KMS-11 (cell line): ENCODE data around the gene ZNF385B.

Source experiments
- H2AFZ ChIP-seq: fragments of 200-600 bp; sonication (generic); 2 replicates; pipeline ENCODE4 v1.6.1; 2016; ENCODE audit warnings: antibody characterized with exemption, mixed run types, low read depth
- H3K27ac ChIP-seq: fragments of 200-600 bp; sonication (generic); 2 replicates; pipeline ENCODE4 v1.6.1; 2016; ENCODE audit warnings: mild to moderate bottlenecking, mixed run types
- H3K27me3 ChIP-seq: fragments of 200-600 bp; sonication (generic); 2 replicates; pipeline ENCODE4 v1.6.1; 2017; ENCODE audit warnings: mild to moderate bottlenecking, low read depth, mixed run types, moderate library complexity; ENCODE audit not compliant: insufficient read depth
- H3K36me3 ChIP-seq: fragments of 200-600 bp; sonication (generic); 2 replicates; pipeline ENCODE4 v1.6.1; 2017; ENCODE audit warnings: mild to moderate bottlenecking, mixed run types; ENCODE audit not compliant: insufficient read depth
- H3K4me1 ChIP-seq: fragments of 200-600 bp; sonication (generic); 2 replicates; pipeline ENCODE4 v1.6.1; 2016; ENCODE audit warnings: mild to moderate bottlenecking, low read depth, mixed run types; ENCODE audit not compliant: poor library complexity, severe bottlenecking
- H3K4me2 ChIP-seq: fragments of 200-600 bp; sonication (generic); 2 replicates; pipeline ENCODE4 v1.7.0; 2016; ENCODE audit warnings: mild to moderate bottlenecking, mixed run types
- H3K4me3 ChIP-seq: fragments of 200-600 bp; sonication (generic); IDR thresholded peaks from 2 replicates; pipeline ENCODE4 v1.6.1; 2017; ENCODE audit warnings: low read depth, low read length, mixed read lengths; ENCODE audit not compliant: insufficient read depth
- H3K79me2 ChIP-seq: fragments of 200-600 bp; sonication (generic); 2 replicates; pipeline ENCODE4 v1.6.1; 2016; ENCODE audit warnings: low read depth, mixed run types; ENCODE audit not compliant: insufficient read depth
- H3K9ac ChIP-seq: fragments of 200-600 bp; sonication (generic); 2 replicates; pipeline ENCODE4 v1.6.1; 2016; ENCODE audit warnings: mild to moderate bottlenecking, mixed run types
- H4K20me1 ChIP-seq: fragments of 200-600 bp; sonication (generic); 2 replicates; pipeline ENCODE4 v1.6.1; 2016; ENCODE audit warnings: mild to moderate bottlenecking, mixed run types; ENCODE audit not compliant: insufficient read depth
- CTCF ChIP-seq: fragments of 200-600 bp; sonication (generic); conservative IDR thresholded peaks from 2 replicates; pipeline ENCODE4 v1.6.1; 2017; ENCODE audit warnings: low read depth, mild to moderate bottlenecking, antibody characterized with exemption, low read length, moderate library complexity, mixed read lengths

The ZNF385B gene

GRCh38 chr2:179556425-179556824, 305.0 kb downstream of the ZNF385B start:
- Histone ChIP-seq H3K9ac (no peak overlapping the region), H3K79me2 (no peaks in the 10 kb centered on the region), H2AFZ (no peak overlapping the region), H3K4me3 (no peak overlapping the region), H3K27ac (no peak overlapping the region), H3K36me3 (no peaks in the 10 kb centered on the region), H3K4me2 (no peak overlapping the region), H3K27me3 (no peaks in the 10 kb centered on the region), H3K4me1 (no peaks in the 10 kb centered on the region), H4K20me1 (no peaks in the 10 kb centered on the region)
- no peak for TF ChIP-seq CTCF

GRCh38 chr2:179555691-179556283, 305.6 kb downstream of the ZNF385B start:
- Histone ChIP-seq H3K9ac (no peak overlapping the region), H3K4me1 (no peaks in the 10 kb centered on the region), H3K4me2 (no peak overlapping the region), H3K27me3 (no peaks in the 10 kb centered on the region), H3K27ac (no peak overlapping the region), H2AFZ (no peak overlapping the region), H4K20me1 (no peaks in the 10 kb centered on the region), H3K4me3 (no peak overlapping the region), H3K36me3 (no peaks in the 10 kb centered on the region), H3K79me2 (no peaks in the 10 kb centered on the region)
- no peak for TF ChIP-seq CTCF

GRCh38 chr2:179554639-179555386, 306.6 kb downstream of the ZNF385B start:
- Histone ChIP-seq H3K27ac (no peak overlapping the region), H3K9ac (no peak overlapping the region), H3K4me3 (no peak overlapping the region), H3K36me3 (no peaks in the 10 kb centered on the region), H4K20me1 (no peaks in the 10 kb centered on the region), H2AFZ (no peak overlapping the region), H3K27me3 (no peaks in the 10 kb centered on the region), H3K79me2 (no peaks in the 10 kb centered on the region), H3K4me1 (no peaks in the 10 kb centered on the region), H3K4me2 (no peak overlapping the region)
- TF ChIP-seq CTCF = no peak

- H3K36me3 ChIP-seq = no peaks in the 10 kb centered on the region
- no peaks in the 10 kb centered on the region for H3K27me3 ChIP-seq
- H2AFZ ChIP-seq = no peak overlapping the region
- H4K20me1 ChIP-seq = no peaks in the 10 kb centered on the region
- no peak overlapping the region for H3K27ac ChIP-seq
- H3K4me2 ChIP-seq = no peak overlapping the region
- H3K9ac ChIP-seq = no peak overlapping the region
- TF ChIP-seq CTCF = no peak
- H3K4me3 ChIP-seq = no peak overlapping the region
- H3K79me2 ChIP-seq = no peaks in the 10 kb centered on the region
- H3K4me1 ChIP-seq = no peaks in the 10 kb centered on the region
These were observed 308.0 kb downstream of the ZNF385B start for GRCh38 chr2:179553382-179553781.
